ENCODE results near the gene ROR1. TPM values are rescaled to one million over a fixed set of nuclear protein-coding genes. Genes with fewer than 3 reads are reported as not detected.

The ROR1 gene
- total RNA-seq, 1 donor from 2014 or later = 0.26 TPM

DNA sequence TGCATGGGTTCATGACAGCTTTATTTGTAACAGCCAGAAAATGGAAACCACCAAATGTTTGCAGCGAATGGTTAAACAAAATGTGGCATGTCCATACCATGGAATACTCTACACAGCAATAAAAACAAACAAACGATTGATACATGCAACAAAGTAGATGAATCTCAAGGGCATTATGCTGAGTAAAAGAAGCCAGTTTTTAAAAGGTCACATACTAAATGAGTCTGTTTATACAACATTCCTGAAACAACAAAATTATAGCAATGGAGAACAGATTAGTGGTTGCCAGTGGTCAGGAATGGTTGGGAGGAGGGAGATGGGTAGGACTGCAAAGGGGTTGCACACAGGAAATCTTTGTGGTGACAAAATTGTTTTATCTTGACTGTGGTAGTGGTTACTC is 227.2 kb downstream of the ROR1 start:
- TF ChIP-seq CTCF (IDR thresholded peaks at IDR 0.05; ENCODE audit: insufficient read depth, low read length, severe bottlenecking) = no peak
- no peak overlapping the region for H3K4me3 ChIP-seq (ENCODE audit: low read depth, low read length)
- FAIRE-seq (peak; percentile 79), DNase-seq (ENCODE audit: low read depth) (no peak)
- H3K36me3 ChIP-seq (ENCODE audit: control insufficient read depth, insufficient read depth, low read length) = no peaks in the 10 kb centered on the region
- H3K27me3 ChIP-seq (ENCODE audit: control insufficient read depth, insufficient read depth, low read length) = no peaks in the 10 kb centered on the region

DNA sequence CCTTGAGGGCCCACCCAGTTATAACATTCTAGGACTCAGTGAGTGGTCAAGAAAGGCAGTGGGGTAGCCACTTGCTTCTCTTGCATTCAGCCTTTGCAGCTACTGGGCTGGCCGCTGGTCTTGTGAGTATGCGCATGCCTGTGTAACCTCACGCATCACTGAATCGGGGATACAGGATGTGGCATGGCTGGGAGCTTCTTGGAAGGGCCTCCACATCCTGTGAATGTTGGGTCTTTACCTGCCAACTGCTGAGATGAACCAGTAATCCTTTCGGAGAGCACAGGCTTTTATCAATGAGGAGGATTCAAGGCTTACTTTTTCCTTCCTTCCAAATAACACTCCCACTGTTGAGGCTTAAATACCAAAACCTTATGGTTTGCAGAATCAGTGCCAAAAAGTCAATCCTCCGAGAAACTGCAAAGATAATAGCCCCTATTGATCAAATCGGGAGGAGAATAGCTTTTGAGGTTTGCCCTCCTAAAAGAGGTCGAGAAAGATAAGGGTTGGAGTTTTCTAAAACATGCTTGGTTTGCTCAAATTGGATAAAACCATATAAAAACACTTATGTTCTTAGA is 230.7 kb downstream of the ROR1 start:
- no peaks in the 10 kb centered on the region for H3K27me3 ChIP-seq (ENCODE audit: control insufficient read depth, insufficient read depth, low read length)
- H3K36me3 ChIP-seq (ENCODE audit: control insufficient read depth, insufficient read depth, low read length) = no peaks in the 10 kb centered on the region
- FAIRE-seq = no peak
- no peak for TF ChIP-seq CTCF (IDR thresholded peaks at IDR 0.05; ENCODE audit: insufficient read depth, low read length, severe bottlenecking)
- no peak for DNase-seq (ENCODE audit: low read depth)
- no peak overlapping the region for H3K4me3 ChIP-seq (ENCODE audit: low read depth, low read length)

GRCh38 chr1:64005801-64006200 is 232.0 kb downstream of the ROR1 start:
- H3K4me3 ChIP-seq (ENCODE audit: low read depth, low read length) = no peak overlapping the region
- FAIRE-seq = no peak
- DNase-seq (ENCODE audit: low read depth) = no peak
- no peaks in the 10 kb centered on the region for H3K36me3 ChIP-seq (ENCODE audit: control insufficient read depth, insufficient read depth, low read length)
- H3K27me3 ChIP-seq (ENCODE audit: control insufficient read depth, insufficient read depth, low read length) = no peaks in the 10 kb centered on the region
- no peak for TF ChIP-seq CTCF (IDR thresholded peaks at IDR 0.05; ENCODE audit: insufficient read depth, low read length, severe bottlenecking)

- Histone ChIP-seq H3K27me3 (ENCODE audit: control insufficient read depth, insufficient read depth, low read length) (no peaks in the 10 kb centered on the region), H3K36me3 (ENCODE audit: control insufficient read depth, insufficient read depth, low read length) (no peaks in the 10 kb centered on the region), H3K4me3 (ENCODE audit: low read depth, low read length) (no peak overlapping the region)
- peak; percentile 85 for DNase-seq (ENCODE audit: low read depth)
- TF ChIP-seq CTCF (IDR thresholded peaks at IDR 0.05; ENCODE audit: insufficient read depth, low read length, severe bottlenecking) = no peak
- peak; percentile 90 for FAIRE-seq
These were observed 232.6 kb downstream of the ROR1 start for GRCh38 chr1:64006276-64007051.

GRCh38 chr1:64010316-64010715 is 236.5 kb downstream of the ROR1 start:
- Histone ChIP-seq H3K27me3 (ENCODE audit: control insufficient read depth, insufficient read depth, low read length) (no peaks in the 10 kb centered on the region), H3K36me3 (ENCODE audit: control insufficient read depth, insufficient read depth, low read length) (no peaks in the 10 kb centered on the region), H3K4me3 (ENCODE audit: low read depth, low read length) (no peak overlapping the region)
- DNase-seq (ENCODE audit: low read depth) (peak; percentile 59), FAIRE-seq (no peak)
- TF ChIP-seq CTCF (IDR thresholded peaks at IDR 0.05; ENCODE audit: insufficient read depth, low read length, severe bottlenecking) = no peak
